SIG-M5 treated with dmso at 0.1 percent for 504 hours (cell line): Measurements from ENCODE around the gene FBXL14.

ENCODE experiments used
- DNase-seq: peaks from one replicate; lab custom pipeline; 2025; ENCODE audit not compliant: unreplicated experiment; lab: John Stamatoyannopoulos, UW

The FBXL14 gene

GRCh38 chr12:1593174-1594005, 991 bp downstream of the FBXL14 start:
- DNase-seq, result peak; percentile 32

GRCh38 chr12:1592444-1593173, 1.8 kb downstream of the FBXL14 start:
- DNase-seq, result peak; percentile 59

GRCh38 chr12:1591543-1591942, 2.8 kb downstream of the FBXL14 start:
- no peak for DNase-seq

GRCh38 chr12:1591034-1591433, 3.3 kb downstream of the FBXL14 start:
- no peak for DNase-seq

GRCh38 chr12:1590221-1590979, 4.0 kb downstream of the FBXL14 start:
- DNase-seq, result no peak

GRCh38 chr12:1588575-1588947, 5.8 kb downstream of the FBXL14 start:
- no peak for DNase-seq

GRCh38 chr12:1587927-1588574, 6.3 kb downstream of the FBXL14 start:
- no peak for DNase-seq

GRCh38 chr12:1584326-1584725, 10.1 kb downstream of the FBXL14 start:
- DNase-seq, result no peak

GRCh38 chr12:1583421-1584078, 10.8 kb downstream of the FBXL14 start:
- peak; percentile 89 for DNase-seq

- no peak for DNase-seq
Measured at GRCh38 chr12:1582709-1583050, 11.7 kb downstream of the FBXL14 start.

- DNase-seq, result no peak
Measured at GRCh38 chr12:1581973-1582708, 12.2 kb downstream of the FBXL14 start.

- no peak for DNase-seq
Measured at GRCh38 chr12:1580526-1580925, 13.9 kb downstream of the FBXL14 start.

- no peak for DNase-seq
Measured at GRCh38 chr12:1579651-1580435, 14.5 kb downstream of the FBXL14 start.

GRCh38 chr12:1576410-1577241, 17.8 kb downstream of the FBXL14 start:
- DNase-seq, result no peak

GRCh38 chr12:1575408-1576401, 18.7 kb downstream of the FBXL14 start:
- DNase-seq, result no peak

GRCh38 chr12:1574865-1575259, 19.5 kb downstream of the FBXL14 start:
- no peak for DNase-seq
